Central memory CD4-positive, alpha-beta T cell (primary cell): ENCODE measurements around the gene GRK4.
A peak's percentile ranks its signal among the peaks of the same experiment; 100 is the strongest.
"Not testable (repeated sequence)": the region's sequence is repeated elsewhere in the genome, so short reads cannot be mapped to it uniquely, and the experiment has no call there.

ENCODE experiments used
- DNase-seq: peaks from one replicate; pipeline ENCODE4 v3.0.0; 2022

Gene GRK4

GRCh38 chr4:2961811-2962441 lies 1.4 kb upstream of the GRK4 start:
- peak; percentile 28 for DNase-seq

GRCh38 chr4:2962614-2963174 lies 677 bp upstream of the GRK4 start:
- DNase-seq, result no peak

GRCh38 chr4:2963966-2964471 lies 648 bp downstream of the GRK4 start:
- DNase-seq, result no peak

- DNase-seq, result no peak
These were observed 1.4 kb downstream of the GRK4 start for GRCh38 chr4:2964706-2965258.

GRCh38 chr4:2965262-2965661 lies 1.9 kb downstream of the GRK4 start:
- DNase-seq, result no peak

GRCh38 chr4:2968381-2968780 lies 5.0 kb downstream of the GRK4 start:
- DNase-seq, result no peak

GRCh38 chr4:2971275-2971674 lies 7.9 kb downstream of the GRK4 start:
- no peak for DNase-seq

GRCh38 chr4:2977211-2978088 lies 14.1 kb downstream of the GRK4 start:
- DNase-seq, result no peak

GRCh38 chr4:2981256-2981819 lies 18.0 kb downstream of the GRK4 start:
- DNase-seq, result no peak

- no peak for DNase-seq
These were observed 18.6 kb downstream of the GRK4 start for GRCh38 chr4:2982012-2982411.

- not testable (repeated sequence) for DNase-seq
These were observed 20.3 kb downstream of the GRK4 start for GRCh38 chr4:2983715-2984114.

GRCh38 chr4:2991243-2991642 lies 27.9 kb downstream of the GRK4 start:
- DNase-seq, result no peak

- no peak for DNase-seq
These were observed 31.5 kb downstream of the GRK4 start for GRCh38 chr4:2994917-2995316.

- no peak for DNase-seq
These were observed 32.3 kb downstream of the GRK4 start for GRCh38 chr4:2995546-2996265.

GRCh38 chr4:2996415-2996814 lies 33.0 kb downstream of the GRK4 start:
- DNase-seq, result no peak

- no peak for DNase-seq
These were observed 44.4 kb downstream of the GRK4 start for GRCh38 chr4:3007724-3008123.

GRCh38 chr4:3009422-3009821 lies 46.1 kb downstream of the GRK4 start:
- no peak for DNase-seq

- no peak for DNase-seq
These were observed 47.2 kb downstream of the GRK4 start for GRCh38 chr4:3010577-3010976.

GRCh38 chr4:3010998-3011397 lies 47.6 kb downstream of the GRK4 start:
- DNase-seq, result no peak

GRCh38 chr4:3011456-3012220 lies 48.3 kb downstream of the GRK4 start:
- no peak for DNase-seq

GRCh38 chr4:3013323-3013722 lies 50.0 kb downstream of the GRK4 start:
- DNase-seq, result no peak
